ENCODE results near the gene EPN1.

DNA sequence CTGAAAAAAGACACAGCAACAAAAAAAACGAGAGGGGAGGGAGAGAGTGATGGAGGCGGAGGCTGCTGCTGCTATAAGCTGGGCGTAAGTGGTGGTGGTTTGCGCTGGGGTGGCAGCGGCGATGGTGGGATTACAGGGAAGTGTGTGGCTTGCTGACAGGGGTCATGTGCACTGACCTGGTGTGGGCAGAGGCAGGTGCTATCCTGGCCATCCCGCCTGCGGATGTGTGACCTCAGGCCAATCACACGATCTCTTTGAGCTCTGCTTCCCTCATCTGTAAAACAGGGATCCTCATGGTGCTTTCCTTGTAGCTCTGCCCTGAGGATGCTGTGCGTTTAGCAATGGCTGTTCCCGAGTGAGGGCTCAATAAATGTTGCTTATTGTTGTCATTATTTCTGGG lies 37.5 kb upstream of the EPN1 start:
- TF ChIP-seq NRF1 (IDR thresholded peaks at IDR 0.05; ENCODE audit: low read depth, low read length) (no peak), TEAD4 (IDR thresholded peaks at IDR 0.05; ENCODE audit: borderline replicate concordance, insufficient read depth) (no peak), NFIC (IDR thresholded peaks at IDR 0.05; ENCODE audit: borderline replicate concordance) (no peak), YY1 (IDR thresholded peaks at IDR 0.05; ENCODE audit: low read depth) (no peak), EP300 (IDR thresholded peaks at IDR 0.05; ENCODE audit: borderline replicate concordance in 1 of 2, low read depth in 1 of 2, low read length in 1 of 2) (no peak), FOXJ3 (CRISPR knock-in tag; IDR thresholded peaks at IDR 0.05) (no peak), EZH2phosphoT487 (IDR thresholded peaks at IDR 0.05; ENCODE audit: borderline replicate concordance, low read depth) (no peak), ELF1 (IDR thresholded peaks at IDR 0.05) (no peak), POLR2AphosphoS5 (IDR thresholded peaks at IDR 0.05; ENCODE audit: low read depth, low read length) (no peak)
- TF ChIP-seq, protein P1, sequence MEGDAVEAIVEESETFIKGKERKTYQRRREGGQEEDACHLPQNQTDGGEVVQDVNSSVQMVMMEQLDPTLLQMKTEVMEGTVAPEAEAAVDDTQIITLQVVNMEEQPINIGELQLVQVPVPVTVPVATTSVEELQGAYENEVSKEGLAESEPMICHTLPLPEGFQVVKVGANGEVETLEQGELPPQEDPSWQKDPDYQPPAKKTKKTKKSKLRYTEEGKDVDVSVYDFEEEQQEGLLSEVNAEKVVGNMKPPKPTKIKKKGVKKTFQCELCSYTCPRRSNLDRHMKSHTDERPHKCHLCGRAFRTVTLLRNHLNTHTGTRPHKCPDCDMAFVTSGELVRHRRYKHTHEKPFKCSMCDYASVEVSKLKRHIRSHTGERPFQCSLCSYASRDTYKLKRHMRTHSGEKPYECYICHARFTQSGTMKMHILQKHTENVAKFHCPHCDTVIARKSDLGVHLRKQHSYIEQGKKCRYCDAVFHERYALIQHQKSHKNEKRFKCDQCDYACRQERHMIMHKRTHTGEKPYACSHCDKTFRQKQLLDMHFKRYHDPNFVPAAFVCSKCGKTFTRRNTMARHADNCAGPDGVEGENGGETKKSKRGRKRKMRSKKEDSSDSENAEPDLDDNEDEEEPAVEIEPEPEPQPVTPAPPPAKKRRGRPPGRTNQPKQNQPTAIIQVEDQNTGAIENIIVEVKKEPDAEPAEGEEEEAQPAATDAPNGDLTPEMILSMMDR (IDR thresholded peaks at IDR 0.05): no peak
- TF ChIP-seq, protein P2, sequence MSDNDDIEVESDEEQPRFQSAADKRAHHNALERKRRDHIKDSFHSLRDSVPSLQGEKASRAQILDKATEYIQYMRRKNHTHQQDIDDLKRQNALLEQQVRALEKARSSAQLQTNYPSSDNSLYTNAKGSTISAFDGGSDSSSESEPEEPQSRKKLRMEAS (IDR thresholded peaks at IDR 0.05; ENCODE audit: low read depth): no peak
- TF ChIP-seq, protein P3, sequence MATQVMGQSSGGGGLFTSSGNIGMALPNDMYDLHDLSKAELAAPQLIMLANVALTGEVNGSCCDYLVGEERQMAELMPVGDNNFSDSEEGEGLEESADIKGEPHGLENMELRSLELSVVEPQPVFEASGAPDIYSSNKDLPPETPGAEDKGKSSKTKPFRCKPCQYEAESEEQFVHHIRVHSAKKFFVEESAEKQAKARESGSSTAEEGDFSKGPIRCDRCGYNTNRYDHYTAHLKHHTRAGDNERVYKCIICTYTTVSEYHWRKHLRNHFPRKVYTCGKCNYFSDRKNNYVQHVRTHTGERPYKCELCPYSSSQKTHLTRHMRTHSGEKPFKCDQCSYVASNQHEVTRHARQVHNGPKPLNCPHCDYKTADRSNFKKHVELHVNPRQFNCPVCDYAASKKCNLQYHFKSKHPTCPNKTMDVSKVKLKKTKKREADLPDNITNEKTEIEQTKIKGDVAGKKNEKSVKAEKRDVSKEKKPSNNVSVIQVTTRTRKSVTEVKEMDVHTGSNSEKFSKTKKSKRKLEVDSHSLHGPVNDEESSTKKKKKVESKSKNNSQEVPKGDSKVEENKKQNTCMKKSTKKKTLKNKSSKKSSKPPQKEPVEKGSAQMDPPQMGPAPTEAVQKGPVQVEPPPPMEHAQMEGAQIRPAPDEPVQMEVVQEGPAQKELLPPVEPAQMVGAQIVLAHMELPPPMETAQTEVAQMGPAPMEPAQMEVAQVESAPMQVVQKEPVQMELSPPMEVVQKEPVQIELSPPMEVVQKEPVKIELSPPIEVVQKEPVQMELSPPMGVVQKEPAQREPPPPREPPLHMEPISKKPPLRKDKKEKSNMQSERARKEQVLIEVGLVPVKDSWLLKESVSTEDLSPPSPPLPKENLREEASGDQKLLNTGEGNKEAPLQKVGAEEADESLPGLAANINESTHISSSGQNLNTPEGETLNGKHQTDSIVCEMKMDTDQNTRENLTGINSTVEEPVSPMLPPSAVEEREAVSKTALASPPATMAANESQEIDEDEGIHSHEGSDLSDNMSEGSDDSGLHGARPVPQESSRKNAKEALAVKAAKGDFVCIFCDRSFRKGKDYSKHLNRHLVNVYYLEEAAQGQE (IDR thresholded peaks at IDR 0.05; ENCODE audit: low read depth, low read length): no peak
- TF ChIP-seq, protein P4, sequence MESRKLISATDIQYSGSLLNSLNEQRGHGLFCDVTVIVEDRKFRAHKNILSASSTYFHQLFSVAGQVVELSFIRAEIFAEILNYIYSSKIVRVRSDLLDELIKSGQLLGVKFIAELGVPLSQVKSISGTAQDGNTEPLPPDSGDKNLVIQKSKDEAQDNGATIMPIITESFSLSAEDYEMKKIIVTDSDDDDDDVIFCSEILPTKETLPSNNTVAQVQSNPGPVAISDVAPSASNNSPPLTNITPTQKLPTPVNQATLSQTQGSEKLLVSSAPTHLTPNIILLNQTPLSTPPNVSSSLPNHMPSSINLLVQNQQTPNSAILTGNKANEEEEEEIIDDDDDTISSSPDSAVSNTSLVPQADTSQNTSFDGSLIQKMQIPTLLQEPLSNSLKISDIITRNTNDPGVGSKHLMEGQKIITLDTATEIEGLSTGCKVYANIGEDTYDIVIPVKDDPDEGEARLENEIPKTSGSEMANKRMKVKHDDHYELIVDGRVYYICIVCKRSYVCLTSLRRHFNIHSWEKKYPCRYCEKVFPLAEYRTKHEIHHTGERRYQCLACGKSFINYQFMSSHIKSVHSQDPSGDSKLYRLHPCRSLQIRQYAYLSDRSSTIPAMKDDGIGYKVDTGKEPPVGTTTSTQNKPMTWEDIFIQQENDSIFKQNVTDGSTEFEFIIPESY (IDR thresholded peaks at IDR 0.05; ENCODE audit: borderline replicate concordance, low read depth): no peak
- TF ChIP-seq, protein P5, sequence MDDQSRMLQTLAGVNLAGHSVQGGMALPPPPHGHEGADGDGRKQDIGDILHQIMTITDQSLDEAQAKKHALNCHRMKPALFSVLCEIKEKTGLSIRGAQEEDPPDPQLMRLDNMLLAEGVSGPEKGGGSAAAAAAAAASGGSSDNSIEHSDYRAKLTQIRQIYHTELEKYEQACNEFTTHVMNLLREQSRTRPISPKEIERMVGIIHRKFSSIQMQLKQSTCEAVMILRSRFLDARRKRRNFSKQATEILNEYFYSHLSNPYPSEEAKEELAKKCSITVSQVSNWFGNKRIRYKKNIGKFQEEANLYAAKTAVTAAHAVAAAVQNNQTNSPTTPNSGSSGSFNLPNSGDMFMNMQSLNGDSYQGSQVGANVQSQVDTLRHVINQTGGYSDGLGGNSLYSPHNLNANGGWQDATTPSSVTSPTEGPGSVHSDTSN (IDR thresholded peaks at IDR 0.05): no peak

All from SK-N-SH (cell line).